ENCODE results near the gene LRMDA. TPM values are rescaled to one million over a fixed set of nuclear protein-coding genes. Genes with fewer than 3 reads are reported as not detected.

The LRMDA gene
- total and polyA plus RNA-seq, 2 of the 8 experiments (the other 6 are each of a cell fraction or from before 2014, with no cell fraction given), result 0.86 to 2.8 TPM

- 85% methylated on average over 2 of the region's 2 CpGs; no CpG with 5 or more reads in 1 of the 2 experiments for WGBS, 2 experiments (ENCODE audit: extremely low coverage in 1 of 2, insufficient coverage in 1 of 2, insufficient read length in 1 of 2, insufficient replicate concordance in 2 of 2, low coverage in 1 of 2, low lambda C conversion rate in 2 of 2, missing lambda C conversion rate in 1 of 2)
- Histone ChIP-seq H3K4me1 (replicated peaks in 1 of 4; ENCODE audit: control insufficient read depth in 3 of 4, insufficient read depth in 4 of 4, low read length in 3 of 4) (no peaks in the 10 kb centered on the region), H3K18ac (ENCODE audit: extremely low read depth, low read length) (no peak overlapping the region), H2BK15ac (ENCODE audit: low read length) (no peak overlapping the region), H2AFZ (ENCODE audit: low read length) (no peak overlapping the region), H3K14ac (ENCODE audit: insufficient read length) (no peak overlapping the region), H3K4me3 (ENCODE audit: extremely low read depth in 1 of 4, insufficient read depth in 2 of 4, low read depth in 3 of 4, low read length in 4 of 4) (no peak overlapping the region), H3K27me3 (replicated peaks in 1 of 4; ENCODE audit: control insufficient read depth in 3 of 4, extremely low read depth in 1 of 4, insufficient read depth in 3 of 4, low read length in 3 of 4) (no peaks in the 10 kb centered on the region), H4K20me1 (replicated peaks in 1 of 2; ENCODE audit: control insufficient read depth in 1 of 2, insufficient read depth in 2 of 2, low read length in 2 of 2) (no peaks in the 10 kb centered on the region), H2BK20ac (ENCODE audit: low read length) (no peak overlapping the region), H3K36me3 (ENCODE audit: control insufficient read depth in 2 of 4, insufficient read depth in 4 of 4, low read length in 3 of 4) (no peaks in the 10 kb centered on the region), H3K27ac (ENCODE audit: low read depth, low read length) (no peak overlapping the region), H3K23me2 (ENCODE audit: low read depth, low read length) (no peaks in the 10 kb centered on the region), H3K79me2 (ENCODE audit: control insufficient read depth in 1 of 2, insufficient read depth in 2 of 2, low read length in 2 of 2) (no peaks in the 10 kb centered on the region), H2BK5ac (ENCODE audit: low read depth, low read length) (no peak overlapping the region), H2BK12ac (ENCODE audit: low read depth, low read length) (no peak overlapping the region), H3K9me3 (ENCODE audit: insufficient read depth in 2 of 2, low read depth in 1 of 2, low read length in 1 of 2) (no peaks in the 10 kb centered on the region; a peak in 1 of 4 replicates), H3K4me2 (ENCODE audit: insufficient read depth in 1 of 2, low read depth in 2 of 2, low read length in 2 of 2) (no peak overlapping the region), H2AK5ac (ENCODE audit: low read depth, low read length) (no peak overlapping the region), H3K4ac (replicated peaks; ENCODE audit: insufficient read length, low read depth, low read length) (no peak overlapping the region), H3K23ac (ENCODE audit: insufficient read length) (no peak overlapping the region), H2BK120ac (replicated peaks; ENCODE audit: low read depth, low read length) (no peak overlapping the region), H4K8ac (ENCODE audit: extremely low read depth, insufficient read depth, low read length) (no peak overlapping the region), H3K9ac (replicated peaks in 1 of 4; ENCODE audit: extremely low read depth in 1 of 4, low read depth in 3 of 4, low read length in 3 of 4) (no peak overlapping the region), H4K5ac (ENCODE audit: insufficient read length, low read depth, low read length) (no peak overlapping the region), H3K56ac (replicated peaks; ENCODE audit: insufficient read length, low read depth, low read length) (no peak overlapping the region), H3K79me1 (ENCODE audit: low read depth, low read length) (no peaks in the 10 kb centered on the region), H4K91ac (replicated peaks; ENCODE audit: insufficient read length, low read length) (no peak overlapping the region)
- DNase-seq (ENCODE audit: low read depth in 1 of 2, low spot score in 2 of 2) (no peak), FAIRE-seq (no peak)
- POLR2A ChIA-PET (ENCODE audit: partially characterized antibody), result no interaction called here
- no peak for TF ChIP-seq RAD21 (IDR thresholded peaks at IDR 0.05 in 1 of 2, conservative IDR thresholded peaks at IDR 0.05 in 1 of 2; ENCODE audit: low read depth in 2 of 2, low read length in 2 of 2)
- TF ChIP-seq SRF (IDR thresholded peaks at IDR 0.05; ENCODE audit: low read depth, low read length), result no peak
- TF ChIP-seq YY1 (IDR thresholded peaks at IDR 0.05; ENCODE audit: low read depth, low read length), result no peak
- CTCF ChIA-PET (ENCODE audit: partially characterized antibody), result no interaction called here
Observed at GRCh38 chr10:76481178-76481577, 1049.8 kb downstream of the LRMDA start.
